ENCODE results near the gene VAV2. TPM values are rescaled to one million over a fixed set of nuclear protein-coding genes. Genes with fewer than 3 reads are reported as not detected.

VAV2 gene
- polyA plus RNA-seq, 4 donors: 26.7 to 45.7 (median 36.2) TPM

DNA sequence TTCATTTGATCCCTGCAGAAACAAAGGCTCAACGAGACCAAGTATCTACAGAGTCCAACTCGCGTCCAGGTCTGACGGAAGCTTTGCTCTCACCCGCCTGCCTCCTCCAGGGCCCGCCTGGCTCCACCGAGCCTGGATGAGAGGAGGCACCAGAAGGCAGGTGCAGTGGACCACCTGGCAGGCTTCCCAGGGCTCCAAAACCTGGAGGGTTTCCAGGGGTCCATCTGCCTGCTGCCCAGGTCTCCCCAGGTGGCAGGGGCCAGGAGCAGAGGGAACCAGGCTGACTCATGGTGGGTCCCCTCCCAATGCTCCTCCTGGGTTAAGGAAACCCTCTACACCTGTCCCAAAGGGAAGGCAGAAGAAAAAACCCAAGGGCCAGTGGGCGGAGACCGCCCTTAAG lies 59.5 kb downstream of the VAV2 start:
- peaks cover 0 to 83% (median 0%) of the 10 kb centered on the region in 3 donors for H3K36me3 ChIP-seq (ENCODE audit: control insufficient read depth in 3 of 3, insufficient read depth in 2 of 3, low read depth in 1 of 3, low read length in 3 of 3)
- 65 to 77% (median 77%) methylated on average over 7 to 9 of the region's 9 CpGs for WGBS, 3 donors
- no peak for FAIRE-seq
- peaks cover 0 to under 1% of the 10 kb centered on the region in 2 donors for H3K9me3 ChIP-seq (ENCODE audit: control insufficient read depth in 2 of 2, insufficient read depth in 1 of 2, low read depth in 1 of 2, low read length in 1 of 2)
- no peak overlapping the region for H3K4me3 ChIP-seq (ENCODE audit: low read depth in 1 of 3, low read length in 3 of 3)
- H3K4me1 ChIP-seq (ENCODE audit: control insufficient read depth in 3 of 3, insufficient read depth in 2 of 3, low read depth in 1 of 3, low read length in 2 of 3): peaks cover 9 to 37% (median 13%) of the 10 kb centered on the region in 3 donors
- H3K27ac ChIP-seq (ENCODE audit: low read depth in 1 of 3, low read length in 2 of 3): no peak overlapping the region
- no peak for DNase-seq
- no peaks in the 10 kb centered on the region for H3K27me3 ChIP-seq (ENCODE audit: control insufficient read depth in 3 of 3, insufficient read depth in 3 of 3, low read length in 3 of 3)

DNA sequence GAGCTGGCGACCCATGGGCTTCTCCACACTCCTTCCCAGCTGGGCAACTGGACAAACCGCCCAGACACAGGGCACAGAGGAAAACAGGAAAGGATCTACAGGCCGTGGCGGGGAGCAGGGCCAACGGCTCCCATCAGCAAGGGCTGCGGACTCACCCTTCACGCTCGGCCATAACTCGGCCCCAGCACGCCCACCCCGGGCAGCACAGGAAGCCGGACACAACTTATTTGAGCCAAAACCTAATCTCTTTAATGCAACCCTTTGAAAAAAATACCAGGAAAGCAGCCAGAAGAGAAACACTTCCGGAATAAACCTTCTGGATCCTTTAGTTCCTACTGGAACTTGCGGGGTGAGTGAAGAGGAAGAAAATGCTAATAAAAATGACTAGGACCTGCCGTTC lies 59.9 kb downstream of the VAV2 start:
- peaks cover 0 to 83% (median 0%) of the 10 kb centered on the region in 3 donors for H3K36me3 ChIP-seq (ENCODE audit: control insufficient read depth in 3 of 3, insufficient read depth in 2 of 3, low read depth in 1 of 3, low read length in 3 of 3)
- DNase-seq: no peak
- peaks cover 9 to 37% (median 13%) of the 10 kb centered on the region in 3 donors for H3K4me1 ChIP-seq (ENCODE audit: control insufficient read depth in 3 of 3, insufficient read depth in 2 of 3, low read depth in 1 of 3, low read length in 2 of 3)
- no peak overlapping the region for H3K4me3 ChIP-seq (ENCODE audit: low read depth in 1 of 3, low read length in 3 of 3)
- H3K27ac ChIP-seq (ENCODE audit: low read depth in 1 of 3, low read length in 2 of 3): no peak overlapping the region
- no peak for FAIRE-seq
- peaks cover 0 to 3% of the 10 kb centered on the region in 2 donors for H3K9me3 ChIP-seq (ENCODE audit: control insufficient read depth in 2 of 2, insufficient read depth in 1 of 2, low read depth in 1 of 2, low read length in 1 of 2)
- 63 to 75% (median 73%) methylated on average over 15 of the region's 15 CpGs for WGBS, 3 donors
- H3K27me3 ChIP-seq (ENCODE audit: control insufficient read depth in 3 of 3, insufficient read depth in 3 of 3, low read length in 3 of 3): no peaks in the 10 kb centered on the region

GRCh38 chr9:133930682-133931485 lies 61.2 kb downstream of the VAV2 start:
- Histone ChIP-seq H3K27me3 (ENCODE audit: control insufficient read depth in 3 of 3, insufficient read depth in 3 of 3, low read length in 3 of 3) (no peaks in the 10 kb centered on the region), H3K4me3 (ENCODE audit: low read depth in 1 of 3, low read length in 3 of 3) (no peak overlapping the region), H3K4me1 (ENCODE audit: control insufficient read depth in 3 of 3, insufficient read depth in 2 of 3, low read depth in 1 of 3, low read length in 2 of 3) (peaks cover 7 to 28% (median 10%) of the 10 kb centered on the region in 3 donors), H3K27ac (ENCODE audit: low read depth in 1 of 3, low read length in 2 of 3) (no peak overlapping the region), H3K36me3 (ENCODE audit: control insufficient read depth in 3 of 3, insufficient read depth in 2 of 3, low read depth in 1 of 3, low read length in 3 of 3) (peaks cover 0 to 87% (median 0%) of the 10 kb centered on the region in 3 donors), H3K9me3 (ENCODE audit: control insufficient read depth in 2 of 2, insufficient read depth in 1 of 2, low read depth in 1 of 2, low read length in 1 of 2) (peaks cover 0 to 3% of the 10 kb centered on the region in 2 donors)
- WGBS, 3 donors: 70 to 81% (median 73%) methylated on average over 22 to 23 of the region's 23 CpGs
- DNase-seq (no peak), FAIRE-seq (no peak)

- FAIRE-seq (no peak), DNase-seq (no peak)
- H3K27ac ChIP-seq (ENCODE audit: low read depth in 1 of 3, low read length in 2 of 3): no peak overlapping the region
- peaks cover 0 to 84% (median 0%) of the 10 kb centered on the region in 3 donors for H3K36me3 ChIP-seq (ENCODE audit: control insufficient read depth in 3 of 3, insufficient read depth in 2 of 3, low read depth in 1 of 3, low read length in 3 of 3)
- WGBS, 3 donors: 77 to 82% (median 82%) methylated on average over 20 of the region's 20 CpGs
- H3K4me1 ChIP-seq (ENCODE audit: control insufficient read depth in 3 of 3, insufficient read depth in 2 of 3, low read depth in 1 of 3, low read length in 2 of 3): peaks cover 6 to 21% (median 8%) of the 10 kb centered on the region in 3 donors
- H3K27me3 ChIP-seq (ENCODE audit: control insufficient read depth in 3 of 3, insufficient read depth in 3 of 3, low read length in 3 of 3): no peaks in the 10 kb centered on the region
- no peak overlapping the region for H3K4me3 ChIP-seq (ENCODE audit: low read depth in 1 of 3, low read length in 3 of 3)
- H3K9me3 ChIP-seq (ENCODE audit: control insufficient read depth in 2 of 2, insufficient read depth in 1 of 2, low read depth in 1 of 2, low read length in 1 of 2): peaks cover 0 to 3% of the 10 kb centered on the region in 2 donors
These were observed 62.0 kb downstream of the VAV2 start for GRCh38 chr9:133930046-133930681.

GRCh38 chr9:133929599-133929998 lies 62.5 kb downstream of the VAV2 start:
- DNase-seq (no peak), FAIRE-seq (no peak)
- Histone ChIP-seq H3K4me1 (ENCODE audit: control insufficient read depth in 3 of 3, insufficient read depth in 2 of 3, low read depth in 1 of 3, low read length in 2 of 3) (peaks cover under 1 to 19% (median 4%) of the 10 kb centered on the region in 3 donors), H3K4me3 (ENCODE audit: low read depth in 1 of 3, low read length in 3 of 3) (no peak overlapping the region), H3K27me3 (ENCODE audit: control insufficient read depth in 3 of 3, insufficient read depth in 3 of 3, low read length in 3 of 3) (no peaks in the 10 kb centered on the region), H3K36me3 (ENCODE audit: control insufficient read depth in 3 of 3, insufficient read depth in 2 of 3, low read depth in 1 of 3, low read length in 3 of 3) (peaks cover 0 to 84% (median 0%) of the 10 kb centered on the region in 3 donors), H3K9me3 (ENCODE audit: control insufficient read depth in 2 of 2, insufficient read depth in 1 of 2, low read depth in 1 of 2, low read length in 1 of 2) (peaks cover 0 to 3% of the 10 kb centered on the region in 2 donors), H3K27ac (ENCODE audit: low read depth in 1 of 3, low read length in 2 of 3) (no peak overlapping the region)
- WGBS, 3 donors: 82 to 87% (median 84%) methylated on average over 10 of the region's 10 CpGs

GRCh38 chr9:133928248-133928764 lies 63.8 kb downstream of the VAV2 start:
- H3K27ac ChIP-seq (ENCODE audit: low read depth in 1 of 3, low read length in 2 of 3): no peak overlapping the region
- 64 to 75% (median 66%) methylated on average over 14 of the region's 14 CpGs for WGBS, 3 donors
- no peak for FAIRE-seq
- peak in 1 of 2 donors; percentile 25 for DNase-seq
- H3K4me1 ChIP-seq (ENCODE audit: control insufficient read depth in 3 of 3, insufficient read depth in 2 of 3, low read depth in 1 of 3, low read length in 2 of 3): peaks cover 0 to 19% (median 0%) of the 10 kb centered on the region in 3 donors
- peaks cover 0 to 3% of the 10 kb centered on the region in 2 donors for H3K9me3 ChIP-seq (ENCODE audit: control insufficient read depth in 2 of 2, insufficient read depth in 1 of 2, low read depth in 1 of 2, low read length in 1 of 2)
- no peaks in the 10 kb centered on the region for H3K27me3 ChIP-seq (ENCODE audit: control insufficient read depth in 3 of 3, insufficient read depth in 3 of 3, low read length in 3 of 3)
- no peak overlapping the region for H3K4me3 ChIP-seq (ENCODE audit: low read depth in 1 of 3, low read length in 3 of 3)
- peaks cover 0 to 80% (median 0%) of the 10 kb centered on the region in 3 donors for H3K36me3 ChIP-seq (ENCODE audit: control insufficient read depth in 3 of 3, insufficient read depth in 2 of 3, low read depth in 1 of 3, low read length in 3 of 3)

- FAIRE-seq: no peak
- peaks cover 0 to 3% of the 10 kb centered on the region in 2 donors for H3K9me3 ChIP-seq (ENCODE audit: control insufficient read depth in 2 of 2, insufficient read depth in 1 of 2, low read depth in 1 of 2, low read length in 1 of 2)
- no peak for DNase-seq
- 78 to 87% (median 84%) methylated on average over 6 of the region's 6 CpGs for WGBS, 3 donors
- no peak overlapping the region for H3K27ac ChIP-seq (ENCODE audit: low read depth in 1 of 3, low read length in 2 of 3)
- peaks cover 0 to 77% (median 0%) of the 10 kb centered on the region in 3 donors for H3K36me3 ChIP-seq (ENCODE audit: control insufficient read depth in 3 of 3, insufficient read depth in 2 of 3, low read depth in 1 of 3, low read length in 3 of 3)
- no peak overlapping the region for H3K4me3 ChIP-seq (ENCODE audit: low read depth in 1 of 3, low read length in 3 of 3)
- peaks cover 0 to 17% (median 0%) of the 10 kb centered on the region in 3 donors for H3K4me1 ChIP-seq (ENCODE audit: control insufficient read depth in 3 of 3, insufficient read depth in 2 of 3, low read depth in 1 of 3, low read length in 2 of 3)
- no peaks in the 10 kb centered on the region for H3K27me3 ChIP-seq (ENCODE audit: control insufficient read depth in 3 of 3, insufficient read depth in 3 of 3, low read length in 3 of 3)
These were observed 65.1 kb downstream of the VAV2 start for GRCh38 chr9:133927041-133927440.

- Histone ChIP-seq H3K27me3 (ENCODE audit: control insufficient read depth in 3 of 3, insufficient read depth in 3 of 3, low read length in 3 of 3) (no peaks in the 10 kb centered on the region), H3K27ac (ENCODE audit: low read depth in 1 of 3, low read length in 2 of 3) (no peak overlapping the region), H3K4me3 (ENCODE audit: low read depth in 1 of 3, low read length in 3 of 3) (no peak overlapping the region), H3K36me3 (ENCODE audit: control insufficient read depth in 3 of 3, insufficient read depth in 2 of 3, low read depth in 1 of 3, low read length in 3 of 3) (peaks cover 0 to 78% (median 0%) of the 10 kb centered on the region in 3 donors), H3K9me3 (ENCODE audit: control insufficient read depth in 2 of 2, insufficient read depth in 1 of 2, low read depth in 1 of 2, low read length in 1 of 2) (peaks cover 0 to 3% of the 10 kb centered on the region in 2 donors), H3K4me1 (ENCODE audit: control insufficient read depth in 3 of 3, insufficient read depth in 2 of 3, low read depth in 1 of 3, low read length in 2 of 3) (peaks cover 0 to 12% (median 0%) of the 10 kb centered on the region in 3 donors)
- 91 to 94% (median 93%) methylated on average over 9 of the region's 9 CpGs for WGBS, 3 donors
- FAIRE-seq: no peak
- no peak for DNase-seq
These were observed 65.8 kb downstream of the VAV2 start for GRCh38 chr9:133926165-133926856.

All from small intestine (tissue), 7 donors.